Keratinocyte (primary cell): ENCODE measurements around the gene BCAS3.

Experiments used
- EZH2 ChIP-seq: IDR thresholded peaks from one replicate; pipeline ENCODE4 v1.6.1; 2012; ENCODE audit warnings: inconsistent platforms, mild to moderate bottlenecking, low read length, moderate library complexity
- TF ChIP-seq, protein P1 (sequence below), 3 experiments: IDR thresholded peaks in 1 of 3; conservative IDR thresholded peaks in 1 of 3; optimal IDR thresholded peaks in 1 of 3; 2 replicates in 2 of 3; 3 replicates in 1 of 3; pipeline versions ENCODE3 to v1.5.1; 2011; ENCODE audit warnings: low read length in 3 of 3, mild to moderate bottlenecking in 3 of 3, moderate library complexity in 2 of 3, control low read depth in 1 of 3, inconsistent platforms in 1 of 3; ENCODE audit not compliant: insufficient read depth in 2 of 3; ENCODE audit errors: extremely low read depth in 1 of 3

DNA sequence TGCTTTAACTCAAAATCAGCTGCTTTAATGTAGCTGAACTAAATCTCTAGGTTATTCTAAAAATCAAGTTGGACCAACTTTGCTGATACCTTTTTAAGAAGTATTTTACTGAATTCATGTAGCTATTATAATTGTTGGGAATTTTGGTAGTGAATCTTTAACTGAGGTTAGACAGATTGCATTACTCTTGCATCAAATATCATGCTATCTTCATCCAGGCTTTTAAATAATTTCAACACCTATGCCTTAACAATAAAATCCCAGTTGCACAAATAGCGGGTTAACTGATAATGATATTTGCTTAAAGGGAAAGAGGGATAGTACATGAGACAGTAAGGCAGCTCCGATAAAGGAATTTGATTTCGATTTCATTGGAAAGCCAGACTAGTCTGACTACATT lies 480.7 kb downstream of the BCAS3 start:
- TF ChIP-seq, protein P1, sequence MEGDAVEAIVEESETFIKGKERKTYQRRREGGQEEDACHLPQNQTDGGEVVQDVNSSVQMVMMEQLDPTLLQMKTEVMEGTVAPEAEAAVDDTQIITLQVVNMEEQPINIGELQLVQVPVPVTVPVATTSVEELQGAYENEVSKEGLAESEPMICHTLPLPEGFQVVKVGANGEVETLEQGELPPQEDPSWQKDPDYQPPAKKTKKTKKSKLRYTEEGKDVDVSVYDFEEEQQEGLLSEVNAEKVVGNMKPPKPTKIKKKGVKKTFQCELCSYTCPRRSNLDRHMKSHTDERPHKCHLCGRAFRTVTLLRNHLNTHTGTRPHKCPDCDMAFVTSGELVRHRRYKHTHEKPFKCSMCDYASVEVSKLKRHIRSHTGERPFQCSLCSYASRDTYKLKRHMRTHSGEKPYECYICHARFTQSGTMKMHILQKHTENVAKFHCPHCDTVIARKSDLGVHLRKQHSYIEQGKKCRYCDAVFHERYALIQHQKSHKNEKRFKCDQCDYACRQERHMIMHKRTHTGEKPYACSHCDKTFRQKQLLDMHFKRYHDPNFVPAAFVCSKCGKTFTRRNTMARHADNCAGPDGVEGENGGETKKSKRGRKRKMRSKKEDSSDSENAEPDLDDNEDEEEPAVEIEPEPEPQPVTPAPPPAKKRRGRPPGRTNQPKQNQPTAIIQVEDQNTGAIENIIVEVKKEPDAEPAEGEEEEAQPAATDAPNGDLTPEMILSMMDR (optimal IDR thresholded peaks at IDR 0.05 in 1 of 3, IDR thresholded peaks at IDR 0.05 in 1 of 3, conservative IDR thresholded peaks at IDR 0.05 in 1 of 3; ENCODE audit: extremely low read depth in 1 of 3, insufficient read depth in 2 of 3, low read length in 3 of 3): no peak
- no peak for TF ChIP-seq EZH2
